Ramos (cell line): ENCODE results near the gene RABGEF1.
"Not testable (repeated sequence)": the region's sequence is repeated elsewhere in the genome, so short reads cannot be mapped to it uniquely, and the experiment has no call there.

Experiments
- in situ Hi-C: fragments of 300-500 bp; cut with MboI; formaldehyde crosslinking; loops from one replicate; pipeline ENCODE4 v1.14.3; 2022; ENCODE audit warnings: low sequenced_read_pairs; ENCODE audit not compliant: unreplicated experiment

Gene RABGEF1

DNA sequence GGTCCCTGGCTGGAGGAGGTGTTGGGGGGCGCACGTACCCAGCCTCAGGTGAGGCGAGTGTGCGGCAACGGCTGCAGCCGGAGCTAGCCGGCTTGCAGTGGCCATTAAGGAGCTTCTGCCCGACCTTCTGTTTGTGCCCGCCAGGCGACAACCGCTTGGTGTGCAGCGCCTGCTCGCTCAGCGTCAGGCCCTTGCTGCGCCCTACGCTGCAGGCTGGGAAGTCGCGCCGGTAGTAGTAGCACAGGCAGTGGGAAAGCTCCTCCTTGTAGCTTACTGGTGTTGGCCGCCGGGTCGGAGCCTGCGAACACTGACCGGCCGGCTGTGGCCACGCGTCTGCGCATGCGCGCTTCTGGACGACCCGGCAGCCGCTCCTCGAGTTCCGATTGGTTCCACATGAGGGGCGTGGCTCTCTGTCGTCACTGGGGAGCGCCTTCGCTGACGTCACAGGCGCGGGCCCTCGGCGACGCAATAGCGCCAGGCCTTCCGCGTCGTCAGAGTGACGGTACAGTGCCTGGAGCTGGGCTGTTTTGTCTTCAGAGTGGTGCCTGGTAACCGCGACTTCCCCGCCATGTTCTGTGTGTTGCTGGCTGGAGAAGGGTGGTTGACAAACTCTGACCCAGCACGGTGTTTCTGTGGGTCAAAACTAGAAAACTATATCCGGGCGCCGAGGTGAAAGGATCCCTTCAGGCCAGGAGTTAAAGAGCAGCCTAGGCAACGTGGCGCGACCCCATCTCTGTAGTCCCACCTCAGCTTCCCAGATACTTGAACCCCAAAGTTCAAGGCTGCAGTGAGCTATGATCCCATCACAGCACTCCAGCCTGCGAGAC lies 104.2 kb downstream of the RABGEF1 start:
- in situ Hi-C loops, result no loop called here

DNA sequence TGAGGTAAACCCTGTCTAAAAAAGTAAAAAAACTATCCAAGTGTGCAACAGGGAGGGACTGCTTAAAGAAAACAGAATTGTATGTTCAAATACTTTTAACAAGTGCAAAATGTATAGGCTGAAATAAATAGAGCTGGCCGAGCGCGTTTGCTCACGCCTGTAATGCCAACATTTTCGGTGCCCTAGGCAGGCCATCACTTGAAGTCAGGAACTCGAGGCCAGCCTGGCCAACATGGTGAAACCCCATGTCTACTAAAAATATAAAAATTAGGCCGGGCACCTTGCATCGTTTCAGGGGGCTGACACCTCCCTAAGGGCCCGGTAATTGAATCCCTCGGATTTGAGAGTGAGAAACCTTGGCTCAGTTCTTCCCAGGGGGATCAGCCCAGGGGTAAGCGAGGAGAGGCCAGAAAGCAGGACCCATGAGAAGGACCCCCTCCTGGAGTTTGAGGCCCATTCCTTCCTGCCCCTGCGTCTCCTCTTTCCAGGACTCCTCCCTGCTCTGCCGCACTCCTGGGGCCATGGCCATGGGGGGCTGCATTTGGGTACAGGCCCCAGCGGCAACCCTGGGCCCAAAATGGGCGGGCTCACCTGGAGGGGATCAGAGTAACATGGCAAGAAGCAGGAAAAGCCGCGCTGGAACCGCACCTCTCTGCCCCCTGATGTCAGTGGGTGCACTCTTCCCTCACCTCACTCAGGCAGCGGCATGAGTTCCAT lies 105.0 kb downstream of the RABGEF1 start:
- in situ Hi-C loops, result no loop called here

DNA sequence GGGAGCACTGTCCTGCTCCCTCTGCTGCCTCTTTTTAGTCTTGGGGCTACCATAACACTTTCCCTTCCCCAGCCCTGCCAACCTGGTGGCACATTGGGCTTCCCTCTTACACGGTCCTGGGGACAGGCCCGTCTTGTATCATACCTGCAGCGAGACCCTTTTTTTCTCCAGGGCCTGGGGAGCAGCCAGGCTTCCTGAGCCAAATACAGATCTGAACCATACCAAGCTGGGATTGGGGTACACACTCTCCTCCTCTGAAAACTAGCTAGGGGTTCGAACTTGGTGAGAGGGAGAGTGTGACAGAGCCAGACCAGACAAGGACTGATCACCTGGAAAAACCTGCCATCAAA lies 105.5 kb downstream of the RABGEF1 start:
- in situ Hi-C loops, result not testable (repeated sequence)

DNA sequence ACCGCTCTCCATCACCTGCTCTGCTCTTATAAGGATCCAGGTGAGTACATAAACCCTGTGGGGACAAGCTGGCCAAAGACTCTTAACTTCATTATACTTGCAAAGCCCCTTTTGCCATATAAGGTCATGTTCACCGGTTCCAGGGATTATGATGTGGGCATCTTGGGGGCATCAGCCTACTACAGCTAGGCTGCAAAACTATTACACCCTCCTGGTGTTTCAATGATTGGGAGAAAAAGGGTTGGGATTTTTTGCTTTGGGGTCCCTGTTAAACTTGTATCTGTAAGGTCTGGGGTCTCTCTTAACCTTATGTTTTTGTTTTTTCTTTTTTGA lies 107.0 kb downstream of the RABGEF1 start:
- in situ Hi-C loops, result not testable (repeated sequence)

GRCh38 chr7:66847879-66848790 lies 107.6 kb downstream of the RABGEF1 start:
- in situ Hi-C loops, result no loop called here

DNA sequence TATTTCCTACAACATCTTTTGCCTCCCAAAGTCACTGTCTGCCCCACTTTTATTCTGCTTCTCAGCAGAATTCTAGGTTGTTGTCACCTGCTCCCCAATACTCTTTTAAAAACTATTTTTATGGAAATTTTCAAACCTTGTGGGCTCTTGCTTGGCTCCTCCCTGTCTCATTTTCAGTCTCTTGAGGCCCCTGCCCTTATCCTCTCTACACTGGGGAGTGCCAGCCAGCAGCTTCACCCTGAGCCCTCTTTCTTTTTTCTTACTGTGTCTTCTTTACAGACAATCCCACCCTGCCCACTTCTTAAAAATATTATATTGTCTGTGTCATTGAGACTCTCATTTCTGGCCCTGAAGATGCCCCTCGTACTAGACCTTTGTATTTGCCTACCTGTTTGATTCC lies 118.8 kb downstream of the RABGEF1 start:
- in situ Hi-C loops, result no loop called here

DNA sequence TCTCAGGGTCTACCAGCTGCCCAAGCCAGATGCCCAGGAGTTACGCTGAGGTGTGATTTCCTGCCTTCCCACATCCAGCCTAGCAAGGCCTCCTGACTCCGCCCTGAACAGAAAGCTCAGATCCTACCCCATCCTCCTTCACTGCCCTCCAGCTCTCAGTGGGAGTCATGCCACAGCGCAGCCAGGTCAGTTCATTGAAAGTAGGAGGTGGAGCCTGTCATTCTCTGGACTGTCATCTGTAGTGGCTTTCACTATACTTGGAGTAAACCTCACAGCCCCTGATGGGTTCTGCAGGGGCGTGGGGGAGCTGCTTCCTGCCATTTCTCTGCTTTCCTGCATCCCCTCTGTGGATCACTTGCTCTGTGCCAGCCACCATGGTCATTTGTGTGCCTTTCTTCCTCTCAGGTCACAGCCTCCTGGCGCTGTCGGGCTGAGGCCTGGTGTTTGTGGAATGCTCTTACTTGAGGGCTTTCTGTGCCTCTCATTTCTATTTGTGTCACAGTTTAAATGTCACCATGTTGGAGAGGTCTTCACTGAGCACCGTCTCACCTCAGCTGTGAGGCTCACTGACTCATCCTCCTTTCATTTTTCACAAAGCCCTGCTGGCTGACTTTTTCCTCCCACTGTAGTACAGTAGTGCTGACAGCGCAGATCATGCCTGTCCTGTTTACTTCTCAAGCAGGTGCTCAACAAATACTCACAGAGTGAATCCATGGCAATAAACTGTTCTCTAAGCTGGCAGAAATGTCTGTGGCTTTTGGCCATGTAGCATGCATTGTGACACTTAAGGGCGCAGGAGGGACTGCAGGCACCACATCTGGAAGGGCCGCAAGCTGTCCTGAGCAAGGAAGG lies 119.5 kb downstream of the RABGEF1 start:
- in situ Hi-C loops, result no loop called here

DNA sequence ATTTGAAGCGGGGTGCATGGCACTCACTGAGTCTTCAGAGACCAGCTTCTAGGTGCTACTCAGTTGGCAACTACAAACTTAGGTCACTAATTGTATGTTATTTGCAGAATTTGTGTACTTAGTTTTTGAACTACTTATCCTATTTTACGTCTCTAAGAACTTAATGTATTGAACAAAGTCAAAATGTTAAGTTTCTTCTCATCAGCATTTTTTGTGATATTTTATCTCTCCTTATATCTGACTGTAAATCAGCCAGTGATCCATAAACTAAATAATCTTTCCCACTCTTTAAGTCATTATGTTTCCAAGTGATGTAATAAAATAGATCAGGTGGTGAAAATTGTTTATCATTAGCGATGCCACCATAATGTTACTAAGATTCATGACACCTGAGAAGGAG lies 120.2 kb downstream of the RABGEF1 start:
- in situ Hi-C loops, result no loop called here
